ENCODE data around the gene RALGDS.

Gene RALGDS

DNA sequence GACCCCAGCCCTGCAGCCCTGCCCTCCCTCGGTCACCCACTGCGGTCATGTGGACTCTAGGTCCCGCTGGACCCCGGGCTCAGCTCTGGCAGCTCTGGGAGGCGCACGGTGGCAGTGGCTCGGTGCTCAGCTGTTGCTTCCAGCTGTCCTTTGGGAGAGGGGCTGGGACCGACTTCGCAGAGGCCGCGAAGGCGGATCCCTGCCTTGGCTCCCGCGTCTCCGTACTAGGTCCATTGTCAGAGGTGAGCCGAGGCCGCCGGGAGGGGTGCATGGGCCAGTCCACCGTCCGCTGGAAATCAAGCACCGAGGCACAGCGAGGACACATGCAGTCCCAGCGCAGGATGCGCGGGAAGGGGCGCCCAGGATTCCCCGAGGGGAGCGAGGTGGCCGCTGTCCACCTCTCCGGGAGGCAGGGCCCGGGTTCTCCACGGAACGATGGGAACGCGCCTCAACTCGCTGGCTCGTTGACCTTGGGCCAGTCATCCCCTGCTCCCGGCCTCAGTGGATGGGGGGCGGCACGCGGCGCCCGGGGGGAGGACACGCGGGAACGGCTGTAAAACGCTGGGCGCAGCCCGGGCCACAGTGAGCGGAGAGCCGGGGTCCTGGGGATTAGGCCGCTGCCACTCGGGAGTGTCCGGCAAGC lies 41.9 kb upstream of the RALGDS start:
- Histone ChIP-seq H3K36me3 (ENCODE audit: control insufficient read depth in 2 of 2, insufficient read depth in 1 of 2, low read length in 2 of 2) (no peaks in the 10 kb centered on the region), H3K27ac (ENCODE audit: extremely low read depth, low read depth, low read length) (no peak overlapping the region), H3K4me3 (ENCODE audit: low read depth, low read length) (peak overlapping the region; percentile 53), H3K4me1 (ENCODE audit: control insufficient read depth, insufficient read depth, low read length) (no peaks in the 10 kb centered on the region), H3K9me3 (ENCODE audit: control insufficient read depth, insufficient read depth, low read depth, low read length) (no peaks in the 10 kb centered on the region)
- ChIA-PET CTCF (interaction anchor here (1.3 kb wide), 1 partner anchor 141 kb away, joined by 3 read pairs; no protein-coding TSS in a partner anchor), POLR2A (no interaction called here)
- no peak for TF ChIP-seq ZNF133 (tag by site-specific recombination; IDR thresholded peaks at IDR 0.05)
- TF ChIP-seq, protein P1, sequence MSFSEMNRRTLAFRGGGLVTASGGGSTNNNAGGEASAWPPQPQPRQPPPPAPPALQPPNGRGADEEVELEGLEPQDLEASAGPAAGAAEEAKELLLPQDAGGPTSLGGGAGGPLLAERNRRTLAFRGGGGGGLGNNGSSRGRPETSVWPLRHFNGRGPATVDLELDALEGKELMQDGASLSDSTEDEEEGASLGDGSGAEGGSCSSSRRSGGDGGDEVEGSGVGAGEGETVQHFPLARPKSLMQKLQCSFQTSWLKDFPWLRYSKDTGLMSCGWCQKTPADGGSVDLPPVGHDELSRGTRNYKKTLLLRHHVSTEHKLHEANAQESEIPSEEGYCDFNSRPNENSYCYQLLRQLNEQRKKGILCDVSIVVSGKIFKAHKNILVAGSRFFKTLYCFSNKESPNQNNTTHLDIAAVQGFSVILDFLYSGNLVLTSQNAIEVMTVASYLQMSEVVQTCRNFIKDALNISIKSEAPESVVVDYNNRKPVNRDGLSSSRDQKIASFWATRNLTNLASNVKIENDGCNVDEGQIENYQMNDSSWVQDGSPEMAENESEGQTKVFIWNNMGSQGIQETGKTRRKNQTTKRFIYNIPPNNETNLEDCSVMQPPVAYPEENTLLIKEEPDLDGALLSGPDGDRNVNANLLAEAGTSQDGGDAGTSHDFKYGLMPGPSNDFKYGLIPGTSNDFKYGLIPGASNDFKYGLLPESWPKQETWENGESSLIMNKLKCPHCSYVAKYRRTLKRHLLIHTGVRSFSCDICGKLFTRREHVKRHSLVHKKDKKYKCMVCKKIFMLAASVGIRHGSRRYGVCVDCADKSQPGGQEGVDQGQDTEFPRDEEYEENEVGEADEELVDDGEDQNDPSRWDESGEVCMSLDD (tag by site-specific recombination; IDR thresholded peaks at IDR 0.05) = no peak
- TF ChIP-seq ZNF138 (tag by site-specific recombination; IDR thresholded peaks at IDR 0.05; ENCODE audit: borderline replicate concordance) = no peak
- TF ChIP-seq, protein P2, sequence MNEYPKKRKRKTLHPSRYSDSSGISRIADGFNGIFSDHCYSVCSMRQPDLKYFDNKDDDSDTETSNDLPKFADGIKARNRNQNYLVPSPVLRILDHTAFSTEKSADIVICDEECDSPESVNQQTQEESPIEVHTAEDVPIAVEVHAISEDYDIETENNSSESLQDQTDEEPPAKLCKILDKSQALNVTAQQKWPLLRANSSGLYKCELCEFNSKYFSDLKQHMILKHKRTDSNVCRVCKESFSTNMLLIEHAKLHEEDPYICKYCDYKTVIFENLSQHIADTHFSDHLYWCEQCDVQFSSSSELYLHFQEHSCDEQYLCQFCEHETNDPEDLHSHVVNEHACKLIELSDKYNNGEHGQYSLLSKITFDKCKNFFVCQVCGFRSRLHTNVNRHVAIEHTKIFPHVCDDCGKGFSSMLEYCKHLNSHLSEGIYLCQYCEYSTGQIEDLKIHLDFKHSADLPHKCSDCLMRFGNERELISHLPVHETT (tag by site-specific recombination; IDR thresholded peaks at IDR 0.05) = no peak
- no peak for TF ChIP-seq KLF9 (tag by site-specific recombination; IDR thresholded peaks at IDR 0.05; ENCODE audit: low read depth)
- TF ChIP-seq HOXA7 (CRISPR knock-in tag; IDR thresholded peaks at IDR 0.05; ENCODE audit: borderline replicate concordance) = no peak
- no peak for TF ChIP-seq ZNF621 (tag by site-specific recombination; IDR thresholded peaks at IDR 0.05)
- TF ChIP-seq PRDM1 (tag by site-specific recombination; IDR thresholded peaks at IDR 0.05) = no peak

DNA sequence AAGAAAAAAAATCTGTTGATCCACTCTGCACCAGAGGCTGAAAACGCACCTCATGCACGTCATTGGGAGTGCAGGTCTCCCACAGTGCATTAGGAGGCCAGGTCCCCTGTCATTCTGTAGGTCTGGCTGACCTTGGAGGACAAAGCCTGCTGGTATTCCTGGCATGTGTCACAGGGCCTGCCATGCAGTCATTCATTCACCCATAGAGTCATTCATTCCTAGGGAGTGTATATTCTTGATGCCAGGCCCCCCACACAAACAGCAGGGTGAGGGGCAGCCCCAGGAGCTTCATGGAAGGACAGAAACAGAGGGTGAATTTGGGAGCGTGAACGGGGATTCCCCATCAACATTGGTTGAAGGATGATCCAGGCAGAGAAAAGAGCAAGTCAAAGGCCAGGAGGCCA lies 40.5 kb upstream of the RALGDS start:
- ChIA-PET CTCF (interaction anchor here (0.7 to 2.8 kb wide), 6 partner anchors 15 to 139 kb away, joined by 3 to 19 read pairs (median 4); no protein-coding TSS in a partner anchor), POLR2A (no interaction called here)
- no peak overlapping the region for H3K4me3 ChIP-seq (ENCODE audit: low read depth, low read length)
- H3K9me3 ChIP-seq (ENCODE audit: control insufficient read depth, insufficient read depth, low read depth, low read length) = no peaks in the 10 kb centered on the region
- no peak overlapping the region for H3K27ac ChIP-seq (ENCODE audit: extremely low read depth, low read depth, low read length)
- no peaks in the 10 kb centered on the region for H3K4me1 ChIP-seq (ENCODE audit: control insufficient read depth, insufficient read depth, low read length)
- no peaks in the 10 kb centered on the region for H3K36me3 ChIP-seq (ENCODE audit: control insufficient read depth in 2 of 2, insufficient read depth in 1 of 2, low read length in 2 of 2)
- TF ChIP-seq ZNF311 (tag by site-specific recombination; IDR thresholded peaks at IDR 0.05; ENCODE audit: borderline replicate concordance) (no peak), ZNF596 (tag by site-specific recombination; IDR thresholded peaks at IDR 0.05) (no peak), ZNF48 (tag by site-specific recombination; IDR thresholded peaks at IDR 0.05) (no peak), ZNF175 (tag by site-specific recombination; IDR thresholded peaks at IDR 0.05) (no peak), ZNF416 (tag by site-specific recombination; IDR thresholded peaks at IDR 0.05) (no peak), ZNF302 (tag by site-specific recombination; IDR thresholded peaks at IDR 0.05; ENCODE audit: low read depth) (no peak), ZNF555 (tag by site-specific recombination; conservative IDR thresholded peaks at IDR 0.05) (no peak)
- TF ChIP-seq, protein P3, sequence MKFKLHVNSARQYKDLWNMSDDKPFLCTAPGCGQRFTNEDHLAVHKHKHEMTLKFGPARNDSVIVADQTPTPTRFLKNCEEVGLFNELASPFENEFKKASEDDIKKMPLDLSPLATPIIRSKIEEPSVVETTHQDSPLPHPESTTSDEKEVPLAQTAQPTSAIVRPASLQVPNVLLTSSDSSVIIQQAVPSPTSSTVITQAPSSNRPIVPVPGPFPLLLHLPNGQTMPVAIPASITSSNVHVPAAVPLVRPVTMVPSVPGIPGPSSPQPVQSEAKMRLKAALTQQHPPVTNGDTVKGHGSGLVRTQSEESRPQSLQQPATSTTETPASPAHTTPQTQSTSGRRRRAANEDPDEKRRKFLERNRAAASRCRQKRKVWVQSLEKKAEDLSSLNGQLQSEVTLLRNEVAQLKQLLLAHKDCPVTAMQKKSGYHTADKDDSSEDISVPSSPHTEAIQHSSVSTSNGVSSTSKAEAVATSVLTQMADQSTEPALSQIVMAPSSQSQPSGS (tag by site-specific recombination; IDR thresholded peaks at IDR 0.05; ENCODE audit: low read depth) = no peak
- TF ChIP-seq, protein P4, sequence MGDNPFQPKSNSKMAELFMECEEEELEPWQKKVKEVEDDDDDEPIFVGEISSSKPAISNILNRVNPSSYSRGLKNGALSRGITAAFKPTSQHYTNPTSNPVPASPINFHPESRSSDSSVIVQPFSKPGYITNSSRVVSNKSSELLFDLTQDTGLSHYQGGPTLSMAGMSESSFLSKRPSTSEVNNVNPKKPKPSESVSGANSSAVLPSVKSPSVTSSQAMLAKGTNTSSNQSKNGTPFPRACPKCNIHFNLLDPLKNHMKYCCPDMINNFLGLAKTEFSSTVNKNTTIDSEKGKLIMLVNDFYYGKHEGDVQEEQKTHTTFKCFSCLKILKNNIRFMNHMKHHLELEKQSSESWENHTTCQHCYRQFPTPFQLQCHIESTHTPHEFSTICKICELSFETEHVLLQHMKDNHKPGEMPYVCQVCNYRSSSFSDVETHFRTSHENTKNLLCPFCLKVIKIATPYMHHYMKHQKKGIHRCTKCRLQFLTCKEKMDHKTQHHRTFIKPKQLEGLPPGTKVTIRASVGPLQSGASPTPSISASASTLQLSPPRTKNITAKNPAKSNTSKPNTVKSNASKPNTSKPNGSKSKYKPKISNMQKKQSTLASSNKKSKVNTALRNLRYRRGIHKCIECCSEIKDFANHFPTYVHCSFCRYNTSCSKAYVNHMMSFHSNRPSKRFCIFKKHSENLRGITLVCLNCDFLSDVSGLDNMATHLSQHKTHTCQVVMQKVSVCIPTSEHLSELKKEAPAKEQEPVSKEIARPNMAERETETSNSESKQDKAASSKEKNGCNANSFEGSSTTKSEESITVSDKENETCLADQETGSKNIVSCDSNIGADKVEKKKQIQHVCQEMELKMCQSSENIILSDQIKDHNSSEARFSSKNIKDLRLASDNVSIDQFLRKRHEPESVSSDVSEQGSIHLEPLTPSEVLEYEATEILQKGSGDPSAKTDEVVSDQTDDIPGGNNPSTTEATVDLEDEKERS (tag by site-specific recombination; IDR thresholded peaks at IDR 0.05) = no peak
- TF ChIP-seq, protein P5, sequence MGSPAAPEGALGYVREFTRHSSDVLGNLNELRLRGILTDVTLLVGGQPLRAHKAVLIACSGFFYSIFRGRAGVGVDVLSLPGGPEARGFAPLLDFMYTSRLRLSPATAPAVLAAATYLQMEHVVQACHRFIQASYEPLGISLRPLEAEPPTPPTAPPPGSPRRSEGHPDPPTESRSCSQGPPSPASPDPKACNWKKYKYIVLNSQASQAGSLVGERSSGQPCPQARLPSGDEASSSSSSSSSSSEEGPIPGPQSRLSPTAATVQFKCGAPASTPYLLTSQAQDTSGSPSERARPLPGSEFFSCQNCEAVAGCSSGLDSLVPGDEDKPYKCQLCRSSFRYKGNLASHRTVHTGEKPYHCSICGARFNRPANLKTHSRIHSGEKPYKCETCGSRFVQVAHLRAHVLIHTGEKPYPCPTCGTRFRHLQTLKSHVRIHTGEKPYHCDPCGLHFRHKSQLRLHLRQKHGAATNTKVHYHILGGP (tag by site-specific recombination; IDR thresholded peaks at IDR 0.05) = no peak
